Measurements from ENCODE around the gene GPC6.

GRCh38 chr13:93296584-93296983 is 70.0 kb downstream of the GPC6 start:
- TF ChIP-seq CTCF (optimal IDR thresholded peaks at IDR 0.05 in 1 of 3, IDR thresholded peaks at IDR 0.05 in 1 of 3, conservative IDR thresholded peaks at IDR 0.05 in 1 of 3; ENCODE audit: extremely low read depth in 1 of 3, insufficient read depth in 2 of 3, low read length in 3 of 3) (no peak), EZH2 (IDR thresholded peaks at IDR 0.05; ENCODE audit: low read length) (no peak)

All from keratinocyte (primary cell).